CD4-positive, alpha-beta T cell treated with Interleukin-2 at 100 ng/mL for 4 hours (primary cell): ENCODE data around the gene BRSK2.

Source experiments
- DNase-seq: peaks from one replicate; pipeline ENCODE4 v3.0.0-alpha.2; 2020; ENCODE audit warnings: low spot score

Gene BRSK2

DNA sequence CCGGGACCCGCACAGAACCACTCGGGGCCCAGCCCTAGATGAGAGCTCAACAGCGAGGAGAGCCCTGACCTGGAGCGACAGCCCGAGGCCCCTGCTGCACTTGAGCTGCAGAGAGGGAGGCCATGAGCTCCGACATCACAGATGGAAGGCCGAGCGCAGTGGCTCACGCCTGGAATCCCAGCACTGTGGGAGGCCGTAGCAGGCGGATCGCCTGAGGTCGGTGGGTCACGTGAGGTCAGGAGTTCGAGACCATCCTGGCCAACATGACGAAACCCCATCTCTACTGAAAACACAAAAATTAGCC is 13.8 kb upstream of the BRSK2 start:
- DNase-seq, result no peak

DNA sequence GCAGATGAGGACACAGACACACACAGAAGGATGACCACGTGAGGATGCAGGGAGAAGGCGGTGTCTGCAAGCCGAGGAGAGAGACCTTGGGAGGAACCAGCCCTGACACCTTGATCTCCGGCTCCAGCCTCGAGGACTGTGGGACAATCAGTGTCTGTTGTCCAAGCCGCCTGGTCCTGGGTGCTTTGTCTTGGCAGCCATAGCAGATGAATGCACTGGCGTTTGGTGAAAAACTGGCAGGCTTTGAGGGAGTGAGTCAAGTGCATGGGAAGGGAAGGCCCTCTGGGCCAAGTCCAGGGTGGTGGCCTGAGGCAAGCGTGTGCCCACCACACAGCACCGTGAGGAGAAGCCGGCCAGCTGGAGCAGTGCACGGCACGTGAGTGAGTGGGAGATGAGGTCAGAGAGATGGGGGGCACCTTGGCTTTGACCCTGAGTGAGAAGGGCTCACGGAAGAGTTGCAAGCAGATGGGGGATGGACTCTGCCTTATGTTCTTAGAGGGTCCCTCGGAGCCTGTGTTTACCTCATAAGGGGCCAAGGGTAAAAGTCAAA is 12.4 kb upstream of the BRSK2 start:
- DNase-seq, result no peak

- no peak for DNase-seq
Observed at GRCh38 chr11:1381793-1382425, 7.8 kb upstream of the BRSK2 start.

- no peak for DNase-seq
Observed at GRCh38 chr11:1382429-1382828, 7.3 kb upstream of the BRSK2 start.

GRCh38 chr11:1382831-1383607 is 6.7 kb upstream of the BRSK2 start:
- DNase-seq, result peak; percentile 69

- no peak for DNase-seq
Observed at GRCh38 chr11:1384199-1384970, 5.3 kb upstream of the BRSK2 start.

DNA sequence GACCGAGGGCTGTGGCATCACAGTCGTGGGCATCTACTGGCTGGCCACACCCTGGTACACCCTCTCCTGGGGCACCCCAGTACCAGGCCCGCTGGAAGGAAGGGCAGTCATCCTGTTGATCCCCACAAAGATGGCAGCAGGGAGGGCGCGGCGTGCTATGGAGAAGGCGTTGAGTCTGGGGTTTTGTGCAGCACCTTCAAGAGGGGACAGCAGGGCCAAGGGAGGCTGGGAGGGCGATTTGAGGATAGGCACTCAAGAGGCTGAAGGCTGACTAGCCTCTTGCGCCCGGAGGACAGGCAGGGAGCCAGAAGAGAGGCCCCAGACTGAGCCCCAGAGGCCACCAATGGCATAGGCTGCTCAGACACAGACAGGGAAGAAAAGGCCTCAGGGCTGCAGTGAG is 2.2 kb upstream of the BRSK2 start:
- DNase-seq, result no peak

DNA sequence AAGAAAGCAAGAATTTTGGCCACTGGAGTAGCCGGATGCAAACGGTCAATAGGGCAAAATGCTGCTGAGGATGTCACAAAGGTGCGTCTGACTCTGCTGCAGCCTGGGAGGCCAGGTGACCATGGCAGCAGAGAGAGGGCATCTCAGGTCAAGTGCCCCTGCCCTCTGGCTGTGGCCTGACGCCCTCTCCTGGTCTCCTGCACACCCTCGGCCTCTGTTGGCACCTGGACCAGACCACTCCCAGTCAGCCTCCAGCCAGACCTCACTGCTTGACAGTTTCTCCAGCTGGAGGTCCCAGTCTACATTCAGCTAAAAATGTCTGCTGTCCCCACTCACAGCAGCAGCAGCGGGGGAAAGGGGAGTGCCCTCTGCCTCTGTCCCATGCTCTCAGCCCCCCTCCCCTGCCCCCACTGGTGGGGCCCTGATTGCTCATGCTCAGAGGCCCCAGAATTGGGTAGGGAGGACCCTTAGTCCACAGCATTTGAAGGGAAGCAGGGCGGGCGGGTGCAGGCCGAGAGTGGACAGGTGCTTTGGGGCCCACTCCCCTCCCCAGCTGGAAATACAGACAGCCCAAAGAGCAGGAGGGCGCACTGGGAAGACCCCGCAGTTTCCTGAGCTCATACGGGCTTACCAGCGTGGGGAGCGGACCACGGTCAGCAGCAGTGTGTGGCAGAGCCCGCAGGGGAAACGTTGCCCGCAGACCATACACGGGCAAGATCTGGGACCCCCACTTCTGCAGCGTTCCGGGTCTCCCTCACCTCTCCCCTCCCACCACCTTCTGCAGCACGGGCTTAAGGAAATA is 1.6 kb upstream of the BRSK2 start:
- no peak for DNase-seq

- no peak for DNase-seq
Observed at GRCh38 chr11:1388763-1389102, 1.0 kb upstream of the BRSK2 start.

DNA sequence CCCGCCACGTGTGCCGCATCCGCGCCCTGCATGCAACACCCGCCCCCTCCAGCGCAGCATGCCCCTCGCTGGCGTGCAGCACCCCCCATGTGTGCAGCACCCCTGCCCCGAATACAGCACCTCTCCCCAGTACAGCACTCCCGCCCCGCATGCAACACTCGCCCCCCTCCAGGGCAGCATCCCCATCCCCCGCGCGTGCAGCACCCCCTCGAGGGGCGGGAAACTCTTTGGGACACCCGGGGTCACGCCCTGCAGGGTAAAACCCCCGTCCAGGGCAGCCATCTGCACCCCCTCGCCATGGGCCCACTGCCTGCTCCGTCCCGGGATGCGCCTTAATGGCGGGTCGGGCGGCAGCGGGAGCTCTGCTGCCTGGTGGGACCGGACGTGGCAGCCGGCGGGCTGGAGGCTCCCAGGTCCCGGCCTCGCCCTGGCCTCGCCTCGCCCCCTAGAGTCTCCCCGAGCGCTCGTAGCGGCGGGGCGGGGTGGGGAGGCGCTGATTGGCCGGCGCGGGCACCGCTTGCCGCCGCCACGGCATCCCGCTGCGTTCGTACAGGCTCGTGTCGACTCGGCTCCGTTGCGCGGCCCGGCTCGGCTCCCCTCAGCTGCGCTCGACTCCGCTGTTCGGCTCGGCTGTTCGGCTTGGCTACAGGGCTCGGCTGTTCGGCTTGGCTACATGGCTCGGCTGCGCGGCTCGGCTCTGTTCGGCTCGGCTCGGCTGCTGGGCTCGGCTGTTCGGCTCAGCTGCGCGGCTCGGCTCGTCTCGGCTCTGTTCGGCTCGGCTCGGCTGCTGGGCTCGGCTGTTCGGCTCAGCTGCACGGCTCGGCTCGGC is 417 bp upstream of the BRSK2 start:
- DNase-seq, result peak; percentile 97

DNA sequence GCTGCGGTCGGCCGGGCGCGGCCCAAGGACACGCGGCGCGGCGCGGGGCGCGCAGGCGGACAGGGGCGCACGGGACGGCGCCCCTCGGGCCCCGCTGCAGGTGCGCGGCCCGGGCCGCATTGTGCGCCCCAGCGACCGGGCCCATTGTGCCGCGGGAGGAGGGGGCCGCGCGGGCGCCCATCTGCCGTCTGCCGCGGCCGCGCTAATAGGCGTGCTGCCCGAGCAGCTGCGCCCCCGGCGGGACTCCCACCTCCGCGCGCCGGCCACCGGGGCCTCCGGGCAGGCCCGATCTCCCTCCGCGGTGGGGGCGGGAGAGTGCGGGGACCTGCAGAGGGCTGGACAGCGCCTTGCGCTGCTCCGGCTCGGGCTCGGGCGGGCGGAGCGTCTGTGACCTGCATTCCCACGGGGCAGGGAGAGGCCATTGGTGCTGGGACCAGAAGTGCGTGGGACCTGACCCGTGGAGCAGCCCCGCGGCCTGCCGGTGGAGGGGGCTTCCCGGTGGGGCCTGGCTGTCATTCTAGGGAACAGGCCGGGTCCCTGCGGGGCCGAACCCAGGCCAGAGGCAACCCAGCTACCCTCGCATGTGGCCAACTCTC is 933 bp downstream of the BRSK2 start:
- no peak for DNase-seq

- no peak for DNase-seq
Observed at GRCh38 chr11:1391165-1392075, 1.7 kb downstream of the BRSK2 start.

DNA sequence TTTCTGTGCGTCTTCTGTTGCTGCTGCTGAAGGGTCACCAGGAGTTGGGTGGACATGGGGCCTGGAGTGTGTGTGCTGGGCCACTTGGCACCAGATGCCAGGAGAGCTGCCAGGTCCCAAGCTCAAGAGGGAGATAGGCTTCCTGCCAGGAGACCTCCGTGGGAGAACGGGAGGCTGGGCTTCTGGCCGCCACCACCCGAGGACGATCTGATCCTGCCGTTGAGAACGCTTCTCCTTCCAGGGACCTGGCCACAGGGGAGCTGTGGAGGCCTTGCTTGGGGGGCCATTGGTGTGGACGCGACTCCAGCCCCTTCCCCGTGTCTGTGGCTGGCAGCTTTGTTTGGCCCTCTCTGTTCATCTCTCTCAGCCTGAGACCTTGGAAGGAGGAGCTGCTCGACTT is 2.4 kb downstream of the BRSK2 start:
- no peak for DNase-seq

GRCh38 chr11:1392561-1392960 is 2.8 kb downstream of the BRSK2 start:
- no peak for DNase-seq

GRCh38 chr11:1393038-1393710 is 3.4 kb downstream of the BRSK2 start:
- no peak for DNase-seq

GRCh38 chr11:1394936-1395772 is 5.4 kb downstream of the BRSK2 start:
- no peak for DNase-seq

DNA sequence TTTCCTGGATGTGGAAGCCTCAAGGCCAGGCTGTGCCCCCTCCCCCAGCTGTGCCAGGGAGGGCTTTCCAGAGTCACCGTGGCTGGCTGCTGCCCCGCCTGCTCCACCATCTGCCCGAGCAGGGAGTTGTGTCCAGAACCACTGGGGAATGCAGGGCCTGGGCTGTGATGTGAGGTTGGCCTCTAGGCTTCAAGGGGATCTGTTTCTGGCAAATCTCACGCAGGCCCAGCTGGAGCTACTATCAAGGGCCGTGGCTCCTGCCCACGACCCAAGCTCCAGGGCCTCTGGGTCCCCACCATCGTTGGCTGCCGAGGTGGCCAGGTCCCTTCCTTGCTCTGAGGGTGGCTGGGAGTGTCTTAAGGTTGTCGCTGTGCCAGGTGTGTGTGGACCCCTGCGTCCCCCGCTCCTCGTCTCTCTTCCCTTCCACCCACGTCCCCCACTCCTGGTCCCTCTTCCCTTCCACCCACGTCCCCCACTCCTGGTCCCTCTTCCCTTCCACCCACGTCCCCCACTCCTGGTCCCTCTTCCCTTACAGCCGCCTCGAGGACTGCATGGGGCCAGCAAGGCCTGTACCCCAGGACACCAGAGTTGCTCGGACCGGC is 6.1 kb downstream of the BRSK2 start:
- DNase-seq, result no peak

GRCh38 chr11:1396375-1396841 is 6.7 kb downstream of the BRSK2 start:
- no peak for DNase-seq
